Measurements from ENCODE around the gene BICDL2.

The BICDL2 gene

DNA sequence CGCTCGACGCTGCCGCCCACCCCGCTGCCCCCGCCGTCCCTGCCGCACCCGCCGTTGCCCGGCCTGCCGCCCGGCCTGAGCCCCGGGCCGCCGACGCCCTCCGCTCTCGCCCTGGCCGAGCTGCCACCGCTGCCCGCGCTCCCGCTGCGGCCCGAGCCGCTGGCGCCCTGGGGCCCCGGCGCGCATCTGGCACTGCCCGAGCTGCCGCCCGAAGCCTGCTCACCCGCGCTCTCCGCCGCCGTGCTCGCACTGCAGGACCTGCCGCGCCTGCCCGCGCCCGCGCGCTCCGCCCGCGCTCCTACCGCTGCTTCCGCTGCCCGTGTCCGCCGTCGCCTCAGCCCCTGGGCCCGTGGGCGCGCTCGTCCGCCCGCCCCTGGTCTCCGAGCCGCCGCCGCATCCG, 32.4 kb downstream of the BICDL2 start:
- Histone ChIP-seq H3K36me3 (ENCODE audit: insufficient read depth) (no peaks in the 10 kb centered on the region), H3K79me2 (ENCODE audit: insufficient read depth, low read depth) (no peaks in the 10 kb centered on the region), H4K20me1 (ENCODE audit: insufficient read depth) (no peaks in the 10 kb centered on the region), H3K4me3 (IDR thresholded peaks at IDR 0.05; ENCODE audit: insufficient read depth, low read depth, low read length) (no peak overlapping the region), H3K27ac (no peak overlapping the region), H3K27me3 (ENCODE audit: insufficient read depth, low read depth) (peaks cover 58% of the 10 kb centered on the region), H2AFZ (ENCODE audit: low read depth) (no peak overlapping the region), H3K9ac (no peak overlapping the region), H3K4me2 (no peak overlapping the region), H3K4me1 (ENCODE audit: low read depth, poor library complexity, severe bottlenecking) (peaks cover 33% of the 10 kb centered on the region)
- TF ChIP-seq, protein P1, sequence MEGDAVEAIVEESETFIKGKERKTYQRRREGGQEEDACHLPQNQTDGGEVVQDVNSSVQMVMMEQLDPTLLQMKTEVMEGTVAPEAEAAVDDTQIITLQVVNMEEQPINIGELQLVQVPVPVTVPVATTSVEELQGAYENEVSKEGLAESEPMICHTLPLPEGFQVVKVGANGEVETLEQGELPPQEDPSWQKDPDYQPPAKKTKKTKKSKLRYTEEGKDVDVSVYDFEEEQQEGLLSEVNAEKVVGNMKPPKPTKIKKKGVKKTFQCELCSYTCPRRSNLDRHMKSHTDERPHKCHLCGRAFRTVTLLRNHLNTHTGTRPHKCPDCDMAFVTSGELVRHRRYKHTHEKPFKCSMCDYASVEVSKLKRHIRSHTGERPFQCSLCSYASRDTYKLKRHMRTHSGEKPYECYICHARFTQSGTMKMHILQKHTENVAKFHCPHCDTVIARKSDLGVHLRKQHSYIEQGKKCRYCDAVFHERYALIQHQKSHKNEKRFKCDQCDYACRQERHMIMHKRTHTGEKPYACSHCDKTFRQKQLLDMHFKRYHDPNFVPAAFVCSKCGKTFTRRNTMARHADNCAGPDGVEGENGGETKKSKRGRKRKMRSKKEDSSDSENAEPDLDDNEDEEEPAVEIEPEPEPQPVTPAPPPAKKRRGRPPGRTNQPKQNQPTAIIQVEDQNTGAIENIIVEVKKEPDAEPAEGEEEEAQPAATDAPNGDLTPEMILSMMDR (conservative IDR thresholded peaks at IDR 0.05; ENCODE audit: low read depth, low read length) = no peak

DNA sequence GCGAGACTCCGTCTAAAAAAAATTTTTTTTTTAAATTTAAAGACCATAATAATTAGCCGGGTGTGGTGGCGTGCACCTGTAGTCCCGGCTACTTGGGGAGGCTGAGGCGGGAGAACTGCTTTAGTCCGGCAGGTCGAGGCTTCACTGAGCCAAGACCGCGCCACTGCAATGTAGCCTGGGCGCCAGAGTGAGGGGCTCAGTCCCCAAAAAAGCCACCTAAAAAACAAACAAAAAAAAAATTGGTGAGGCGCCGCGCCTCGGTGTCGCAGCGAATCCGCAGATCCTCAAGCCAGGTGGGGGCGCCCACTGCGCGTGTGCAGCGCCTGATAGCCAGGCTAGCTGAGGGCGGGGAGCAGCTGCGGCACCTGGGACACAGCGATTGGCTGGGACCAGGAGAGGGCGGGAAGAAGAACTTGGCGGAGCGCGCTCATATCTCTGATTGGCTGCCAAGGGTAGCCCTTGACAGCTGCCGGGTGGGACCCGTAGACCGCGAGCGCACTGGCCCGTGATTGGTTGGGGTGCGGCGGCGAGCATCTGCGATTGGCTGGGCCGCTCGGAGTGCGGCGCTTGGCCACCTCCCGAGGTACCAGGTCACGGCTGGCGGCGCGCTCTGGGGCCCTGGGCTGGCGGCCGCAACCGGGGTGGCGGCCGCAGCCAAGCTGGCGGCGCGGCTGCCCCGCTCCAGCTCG, 33.0 kb downstream of the BICDL2 start:
- TF ChIP-seq, protein P1 (conservative IDR thresholded peaks at IDR 0.05; ENCODE audit: low read depth, low read length) = peak; percentile 55; the same call in 1 of the 2 replicates
- Histone ChIP-seq H2AFZ (ENCODE audit: low read depth) (peak overlapping the region; percentile 42; the same call in 1 of the 2 replicates), H3K4me1 (ENCODE audit: low read depth, poor library complexity, severe bottlenecking) (peaks cover 33% of the 10 kb centered on the region), H3K9ac (no peak overlapping the region), H3K27me3 (ENCODE audit: insufficient read depth, low read depth) (peaks cover 59% of the 10 kb centered on the region), H3K27ac (no peak overlapping the region), H3K79me2 (ENCODE audit: insufficient read depth, low read depth) (no peaks in the 10 kb centered on the region), H3K4me2 (no peak overlapping the region; the same call in 1 of the 2 replicates), H3K36me3 (ENCODE audit: insufficient read depth) (no peaks in the 10 kb centered on the region), H3K4me3 (IDR thresholded peaks at IDR 0.05; ENCODE audit: insufficient read depth, low read depth, low read length) (no peak overlapping the region), H4K20me1 (ENCODE audit: insufficient read depth) (no peaks in the 10 kb centered on the region)

DNA sequence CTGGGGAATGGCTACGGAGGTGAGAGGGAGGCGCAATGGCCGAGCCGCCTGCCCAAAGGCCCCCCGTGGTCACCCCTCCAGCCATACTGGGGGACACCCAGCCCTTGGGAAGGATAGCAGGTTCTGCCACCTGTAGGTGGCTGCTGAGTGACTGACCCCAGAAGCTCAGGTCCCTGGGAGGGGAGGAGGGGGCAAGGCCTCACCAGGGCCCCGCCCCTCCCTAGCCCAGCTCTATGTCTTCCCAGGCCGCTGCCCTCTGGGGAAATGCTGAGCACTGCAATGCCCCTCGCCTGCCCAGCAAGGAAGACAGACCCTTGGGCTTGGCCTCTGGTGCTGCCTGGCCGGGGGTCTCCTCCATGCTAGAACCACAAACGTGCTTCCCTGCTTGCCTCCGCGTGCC, 35.4 kb downstream of the BICDL2 start:
- TF ChIP-seq, protein P1 (conservative IDR thresholded peaks at IDR 0.05; ENCODE audit: low read depth, low read length) = no peak
- Histone ChIP-seq H3K9ac (no peak overlapping the region), H2AFZ (ENCODE audit: low read depth) (no peak overlapping the region), H3K36me3 (ENCODE audit: insufficient read depth) (no peaks in the 10 kb centered on the region), H4K20me1 (ENCODE audit: insufficient read depth) (no peaks in the 10 kb centered on the region), H3K4me1 (ENCODE audit: low read depth, poor library complexity, severe bottlenecking) (peaks cover 10% of the 10 kb centered on the region), H3K4me2 (no peak overlapping the region), H3K27ac (no peak overlapping the region), H3K27me3 (ENCODE audit: insufficient read depth, low read depth) (peaks cover 78% of the 10 kb centered on the region), H3K79me2 (ENCODE audit: insufficient read depth, low read depth) (no peaks in the 10 kb centered on the region), H3K4me3 (IDR thresholded peaks at IDR 0.05; ENCODE audit: insufficient read depth, low read depth, low read length) (no peak overlapping the region)

DNA sequence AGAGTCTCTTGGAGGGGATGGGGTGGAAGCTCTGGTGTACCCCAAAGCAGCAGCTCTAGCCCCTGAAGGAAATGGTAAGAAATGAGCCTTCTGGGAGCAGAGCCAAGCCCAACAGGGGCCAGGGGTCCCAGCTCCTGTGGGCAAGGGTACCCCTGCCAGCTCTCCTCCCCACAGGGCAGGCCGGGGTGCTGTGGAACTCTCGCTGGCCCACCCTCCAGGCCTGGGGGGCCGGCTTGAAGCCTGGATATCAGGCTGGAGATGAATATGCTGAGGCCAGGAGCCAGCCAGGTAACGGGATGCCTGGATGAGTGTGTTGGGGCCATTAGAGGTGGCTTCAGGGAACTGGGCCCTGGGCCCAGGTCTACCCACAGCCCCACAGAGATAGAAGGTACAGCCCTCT, 36.2 kb downstream of the BICDL2 start:
- Histone ChIP-seq H3K36me3 (ENCODE audit: insufficient read depth) (no peaks in the 10 kb centered on the region), H2AFZ (ENCODE audit: low read depth) (no peak overlapping the region), H3K4me1 (ENCODE audit: low read depth, poor library complexity, severe bottlenecking) (peaks cover 3% of the 10 kb centered on the region), H3K27ac (no peak overlapping the region), H3K9ac (no peak overlapping the region), H3K79me2 (ENCODE audit: insufficient read depth, low read depth) (no peaks in the 10 kb centered on the region), H4K20me1 (ENCODE audit: insufficient read depth) (no peaks in the 10 kb centered on the region), H3K4me3 (IDR thresholded peaks at IDR 0.05; ENCODE audit: insufficient read depth, low read depth, low read length) (no peak overlapping the region), H3K4me2 (no peak overlapping the region), H3K27me3 (ENCODE audit: insufficient read depth, low read depth) (peaks cover 81% of the 10 kb centered on the region)
- TF ChIP-seq, protein P1 (conservative IDR thresholded peaks at IDR 0.05; ENCODE audit: low read depth, low read length) = no peak
